GM12878 (cell line): ENCODE results near the gene OLA1. TPM values are rescaled to one million over a fixed set of nuclear protein-coding genes. Genes with fewer than 3 reads are reported as not detected.

ENCODE experiments used
- ATAC-seq: fragments of 200-7000 bp; cut with Tn5 transposase; 3 replicates; pipeline ENCODE4 v1.9.1; 2020; ENCODE audit warnings: mild to moderate bottlenecking, moderate library complexity
- BruUV-seq: library from RNA; stranded (reverse); fragments of 400-500 nt; replicated peaks from 2 replicates; lab custom pipeline; 2021; lab: Mats Ljungman, UMichigan
- CTCF ChIA-PET: fragments of 300-600 bp; sonication (Branson Sonifier 250); formaldehyde crosslinking; extraction: SDS; loops from one replicate; lab custom pipeline; 2021; ENCODE audit warnings: inconsistent platforms; lab: Yijun Ruan, JAX
- POLR2A ChIA-PET: fragments of 350-600 bp; formaldehyde crosslinking; extraction: SDS; loops from one replicate; lab custom pipeline; 2021; ENCODE audit warnings: inconsistent platforms; lab: Charles Lee
- RAD21 ChIA-PET: fragments of 300-600 bp; sonication (Branson Sonifier 250); formaldehyde crosslinking; loops from one replicate; lab custom pipeline; 2023; ENCODE audit warnings: antibody characterized with exemption; ENCODE audit not compliant: unreplicated experiment; lab: Charles Lee
- SMC1A ChIA-PET: fragments of 300-600 bp; sonication (Branson Sonifier 250); formaldehyde crosslinking; loops from one replicate; lab custom pipeline; 2023; ENCODE audit not compliant: unreplicated experiment, uncharacterized antibody; lab: Charles Lee
- DNase-seq: peaks from one replicate; pipeline ENCODE4 v3.0.0-alpha.2; 2011; ENCODE audit warnings: low read depth, low spot score
- FAIRE-seq: peaks from 3 replicates; lab custom pipeline; 2011; peaks lifted over from hg19 to GRCh38; lab: Jason Lieb, UNC
- H2AFZ ChIP-seq: 2 replicates; pipeline ENCODE4 v1.6.0; 2011; ENCODE audit warnings: low read depth, low read length, control low read depth; ENCODE audit not compliant: control insufficient read depth
- H3K27ac ChIP-seq: 2 replicates; pipeline ENCODE4 v1.5.1; 2011; ENCODE audit warnings: control low read depth; ENCODE audit not compliant: control insufficient read depth, insufficient read depth
- H3K27me3 ChIP-seq, 2 experiments: replicated peaks in 1 of 2; 2 replicates each; pipeline versions ENCODE4 v1.6.0 to v1.6.1; 2011; ENCODE audit warnings: low read length in 1 of 2; ENCODE audit not compliant: control insufficient read depth in 2 of 2, insufficient read depth in 2 of 2
- H3K36me3 ChIP-seq, 2 experiments: 2 replicates each; pipeline ENCODE4 v1.5.1; 2011; ENCODE audit warnings: low read length in 1 of 2; ENCODE audit not compliant: control insufficient read depth in 2 of 2, insufficient read depth in 2 of 2
- H3K4me1 ChIP-seq: 2 replicates; pipeline ENCODE4 v1.6.1; 2011; ENCODE audit warnings: mild to moderate bottlenecking, low read length, moderate library complexity, mixed read lengths; ENCODE audit not compliant: control insufficient read depth, insufficient read depth
- H3K4me2 ChIP-seq: 2 replicates; pipeline ENCODE4 v1.6.0; 2011; ENCODE audit warnings: control low read depth; ENCODE audit not compliant: control insufficient read depth, insufficient read depth
- H3K4me3 ChIP-seq: fragments of 200-600 bp; sonication (generic); 2 replicates; pipeline ENCODE4 v1.5.1; 2016
- H3K79me2 ChIP-seq: 2 replicates; pipeline ENCODE4 v1.6.0; 2011; ENCODE audit warnings: low read length; ENCODE audit not compliant: control insufficient read depth, insufficient read depth
- H3K9ac ChIP-seq: 2 replicates; pipeline ENCODE4 v1.8.0; 2011; ENCODE audit warnings: low read length, control low read depth, mixed read lengths; ENCODE audit not compliant: control insufficient read depth, insufficient read depth
- H3K9me3 ChIP-seq: replicated peaks from 3 replicates; pipeline ENCODE4 v1.5.1; 2011; ENCODE audit warnings: mild to moderate bottlenecking, low read length; ENCODE audit not compliant: control insufficient read depth, insufficient read depth
- H4K20me1 ChIP-seq: 2 replicates; pipeline ENCODE4 v1.6.0; 2011; ENCODE audit not compliant: control insufficient read depth, insufficient read depth
- CBX3 ChIP-seq: fragments of 200-600 bp; sonication (generic); IDR thresholded peaks from 2 replicates; pipeline ENCODE4 v1.6.1; 2016; ENCODE audit warnings: low read depth, borderline replicate concordance
- CREM ChIP-seq: IDR thresholded peaks from 2 replicates; pipeline ENCODE4 v1.6.1; 2014; ENCODE audit warnings: antibody characterized with exemption, low read depth
- HDAC6 ChIP-seq: fragments of 200-600 bp; sonication (generic); IDR thresholded peaks from one replicate; pipeline ENCODE4 v1.8.0; 2017; ENCODE audit warnings: antibody characterized with exemption; ENCODE audit not compliant: unreplicated experiment
- KAT2A ChIP-seq: conservative IDR thresholded peaks from 2 replicates; pipeline ENCODE4 v1.6.1; 2011; ENCODE audit warnings: low read depth, low read length; ENCODE audit not compliant: control insufficient read depth
- NFIC ChIP-seq: IDR thresholded peaks from 2 replicates; pipeline ENCODE4 v1.6.1; 2012; ENCODE audit warnings: low read depth, mild to moderate bottlenecking, inconsistent platforms, low read length, moderate library complexity
- NR2C2 ChIP-seq: IDR thresholded peaks from 2 replicates; pipeline ENCODE4 v1.6.1; 2011; ENCODE audit warnings: borderline replicate concordance, low read depth; ENCODE audit not compliant: control insufficient read depth, insufficient read length
- RELA ChIP-seq: fragments of 450-650 bp; IDR thresholded peaks from 2 replicates; pipeline ENCODE4 v1.8.0; 2014; ENCODE audit warnings: borderline replicate concordance; ENCODE audit not compliant: partially characterized antibody
- ZNF384 ChIP-seq: IDR thresholded peaks from 2 replicates; pipeline ENCODE4 v1.6.1; 2012; ENCODE audit warnings: low read depth, mild to moderate bottlenecking, low read length, improper control_type of control experiment, borderline replicate concordance
- ZSCAN29 ChIP-seq: fragments of 450-650 bp; IDR thresholded peaks from 2 replicates; pipeline ENCODE4 v1.6.1; 2017; ENCODE audit warnings: mild to moderate bottlenecking, moderate library complexity
- WGBS: methylation state at CpG from one replicate; pipeline ENCODE4 v1.1.6; 2016; ENCODE audit warnings: low lambda C conversion rate; ENCODE audit not compliant: insufficient replicate concordance, insufficient coverage; ENCODE audit errors: missing lambda C conversion rate; 5-methylcytosine and 5-hydroxymethylcytosine counted together
- in situ Hi-C: fragments of 300-500 bp; cut with MboI; formaldehyde crosslinking; loops from 9 replicates; pipeline ENCODE4 v1.14.3; 2018; ENCODE audit warnings: mixed read lengths
- intact Hi-C: fragments of 100-400 bp; cut with micrococcal nuclease; formaldehyde crosslinking; loops from one replicate; pipeline ENCODE4 v1.14.2; 2022; ENCODE audit not compliant: unreplicated experiment
- polyA plus RNA-seq, 11 experiments: library from polyadenylated mRNA; depleted of rRNA in 4 of 11; unstranded in 6 of 11; stranded (reverse) in 5 of 11; fragments of >200 nt; fragmentation: Nextera tagmentation in 4 of 11; fragmentation: Illumina TruSeq in 1 of 11; extraction: Ambion mirVana in 4 of 11; extraction: Trizol in 1 of 11; gene quantifications; 1 replicate in 1 of 11; 2 replicates in 10 of 11; pipeline versions ENCODE4 v1.2.1 to v1.2.3, GENCODE V29; 2011 to 2016; ENCODE audit warnings: inconsistent platforms in 2 of 11, missing spikeins in 2 of 11, low read depth in 1 of 11
- total RNA-seq, 4 experiments: library from RNA; depleted of rRNA in 3 of 4; stranded (reverse); fragments of >200 nt in 3 of 4; fragmentation: Illumina TruSeq in 1 of 4; extraction: Trizol in 1 of 4; gene quantifications; 2 replicates each; pipeline versions ENCODE4 v1.2.1 to v1.2.3, GENCODE V29; 2013 to 2021
- TF ChIP-seq, protein P1 (sequence below): fragments of 450-650 bp; IDR thresholded peaks from 2 replicates; pipeline ENCODE4 v1.6.1; 2016; ENCODE audit warnings: mild to moderate bottlenecking, moderate library complexity, borderline replicate concordance

Gene OLA1
- total and polyA plus RNA-seq, 10 of the 15 experiments (the other 5 are each of a cell fraction or from before 2014, with no cell fraction given), result 107 to 238 (median 142) TPM

DNA sequence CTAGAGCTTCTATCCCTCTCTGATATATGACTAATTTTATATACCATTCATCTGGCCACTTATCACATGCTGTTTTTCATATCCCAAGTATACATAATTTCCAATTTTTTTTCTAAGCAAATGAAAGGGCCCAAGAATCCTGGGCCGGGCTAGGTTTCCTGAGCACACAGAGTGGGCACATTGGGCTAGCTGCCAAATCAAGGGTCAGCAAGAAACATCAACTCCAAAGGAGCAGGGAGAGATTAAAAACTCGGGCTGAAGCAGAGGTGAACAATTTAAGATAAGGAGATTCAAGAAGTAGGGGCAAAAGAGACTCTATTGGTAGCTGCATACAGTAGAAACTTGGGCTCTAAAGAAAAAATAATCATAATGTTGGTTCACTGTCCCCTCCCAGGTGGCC is 39.0 kb downstream of the OLA1 start:
- H3K4me2 ChIP-seq, result no peak overlapping the region
- ATAC-seq (no peak), FAIRE-seq (no peak), DNase-seq (no peak)
- BruUV-seq, result no TSS peak
- no peaks in the 10 kb centered on the region for H3K27me3 ChIP-seq
- no peak overlapping the region for H3K27ac ChIP-seq
- peaks cover 0 to 10% of the 10 kb centered on the region in 2 experiments; a peak in 1 of 4 replicates for H3K36me3 ChIP-seq
- intact Hi-C loops, result no loop called here
- 92% methylated on average over 2 of the region's 2 CpGs for WGBS
- in situ Hi-C loops, result no loop called here
- H3K4me3 ChIP-seq, result no peak overlapping the region
- no peak overlapping the region for H3K9ac ChIP-seq
- H4K20me1 ChIP-seq, result no peaks in the 10 kb centered on the region
- no peaks in the 10 kb centered on the region for H3K9me3 ChIP-seq
- TF ChIP-seq RELA (no peak), CREM (no peak), NFIC (no peak), CBX3 (no peak), NR2C2 (no peak), ZSCAN29 (no peak), ZNF384 (no peak), KAT2A (no peak), HDAC6 (no peak)
- TF ChIP-seq, protein P1, sequence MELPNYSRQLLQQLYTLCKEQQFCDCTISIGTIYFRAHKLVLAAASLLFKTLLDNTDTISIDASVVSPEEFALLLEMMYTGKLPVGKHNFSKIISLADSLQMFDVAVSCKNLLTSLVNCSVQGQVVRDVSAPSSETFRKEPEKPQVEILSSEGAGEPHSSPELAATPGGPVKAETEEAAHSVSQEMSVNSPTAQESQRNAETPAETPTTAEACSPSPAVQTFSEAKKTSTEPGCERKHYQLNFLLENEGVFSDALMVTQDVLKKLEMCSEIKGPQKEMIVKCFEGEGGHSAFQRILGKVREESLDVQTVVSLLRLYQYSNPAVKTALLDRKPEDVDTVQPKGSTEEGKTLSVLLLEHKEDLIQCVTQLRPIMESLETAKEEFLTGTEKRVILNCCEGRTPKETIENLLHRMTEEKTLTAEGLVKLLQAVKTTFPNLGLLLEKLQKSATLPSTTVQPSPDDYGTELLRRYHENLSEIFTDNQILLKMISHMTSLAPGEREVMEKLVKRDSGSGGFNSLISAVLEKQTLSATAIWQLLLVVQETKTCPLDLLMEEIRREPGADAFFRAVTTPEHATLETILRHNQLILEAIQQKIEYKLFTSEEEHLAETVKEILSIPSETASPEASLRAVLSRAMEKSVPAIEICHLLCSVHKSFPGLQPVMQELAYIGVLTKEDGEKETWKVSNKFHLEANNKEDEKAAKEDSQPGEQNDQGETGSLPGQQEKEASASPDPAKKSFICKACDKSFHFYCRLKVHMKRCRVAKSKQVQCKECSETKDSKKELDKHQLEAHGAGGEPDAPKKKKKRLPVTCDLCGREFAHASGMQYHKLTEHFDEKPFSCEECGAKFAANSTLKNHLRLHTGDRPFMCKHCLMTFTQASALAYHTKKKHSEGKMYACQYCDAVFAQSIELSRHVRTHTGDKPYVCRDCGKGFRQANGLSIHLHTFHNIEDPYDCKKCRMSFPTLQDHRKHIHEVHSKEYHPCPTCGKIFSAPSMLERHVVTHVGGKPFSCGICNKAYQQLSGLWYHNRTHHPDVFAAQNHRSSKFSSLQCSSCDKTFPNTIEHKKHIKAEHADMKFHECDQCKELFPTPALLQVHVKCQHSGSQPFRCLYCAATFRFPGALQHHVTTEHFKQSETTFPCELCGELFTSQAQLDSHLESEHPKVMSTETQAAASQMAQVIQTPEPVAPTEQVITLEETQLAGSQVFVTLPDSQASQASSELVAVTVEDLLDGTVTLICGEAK, result no peak
- TF ChIP-seq, all 136 proteins: peak for 0
- ChIA-PET SMC1A (interaction anchor here (1.1 to 3.2 kb wide), 4 partner anchors 8 to 36 kb away, joined by 3 to 11 read pairs (median 7); no protein-coding TSS in a partner anchor), POLR2A (no interaction called here), CTCF (interaction anchor here (1.1 kb wide), 3 partner anchors 11 to 29 kb away, joined by 3 read pairs; no protein-coding TSS in a partner anchor), RAD21 (no interaction called here)
- Histone ChIP-seq H3K79me2 (peaks cover 3% of the 10 kb centered on the region), H3K4me1 (no peaks in the 10 kb centered on the region), H2AFZ (no peak overlapping the region)
